Measurements from ENCODE around the gene TBC1D5.

DNA sequence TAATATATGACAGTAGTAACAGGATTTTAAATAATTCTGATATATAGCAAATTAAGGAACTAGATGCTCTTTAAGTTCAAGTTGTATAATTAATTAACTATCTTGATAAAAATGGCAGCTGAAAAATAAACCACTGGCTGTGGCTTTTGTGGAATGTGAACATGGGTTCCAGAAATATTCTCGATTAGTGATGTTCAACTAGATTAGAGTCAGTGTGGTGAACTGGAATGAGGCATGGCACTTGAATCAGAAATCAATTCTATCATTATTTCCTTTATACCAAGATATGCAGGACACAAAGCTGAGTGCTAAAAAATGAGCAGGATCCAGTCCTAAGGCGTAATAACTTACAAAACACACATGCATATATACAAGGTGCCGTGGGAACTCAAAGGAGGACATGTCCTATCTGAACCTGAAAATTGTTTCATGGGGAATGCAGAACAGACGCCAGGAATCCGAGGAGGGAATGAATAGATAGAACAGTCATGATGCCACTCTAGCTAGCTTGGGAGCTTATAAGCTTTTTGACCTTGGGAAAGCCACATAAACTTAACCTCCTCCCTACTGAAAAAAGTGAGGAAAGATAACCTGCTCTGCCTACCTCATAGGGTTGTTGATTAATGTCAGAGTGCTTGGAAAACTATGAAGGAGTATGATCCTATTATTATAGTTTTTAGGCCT, 455.3 kb downstream of the TBC1D5 start:
- TF ChIP-seq EZH2 (IDR thresholded peaks at IDR 0.05) (no peak), EZH2phosphoT487 (IDR thresholded peaks at IDR 0.05) (no peak)
- TF ChIP-seq, protein P1, sequence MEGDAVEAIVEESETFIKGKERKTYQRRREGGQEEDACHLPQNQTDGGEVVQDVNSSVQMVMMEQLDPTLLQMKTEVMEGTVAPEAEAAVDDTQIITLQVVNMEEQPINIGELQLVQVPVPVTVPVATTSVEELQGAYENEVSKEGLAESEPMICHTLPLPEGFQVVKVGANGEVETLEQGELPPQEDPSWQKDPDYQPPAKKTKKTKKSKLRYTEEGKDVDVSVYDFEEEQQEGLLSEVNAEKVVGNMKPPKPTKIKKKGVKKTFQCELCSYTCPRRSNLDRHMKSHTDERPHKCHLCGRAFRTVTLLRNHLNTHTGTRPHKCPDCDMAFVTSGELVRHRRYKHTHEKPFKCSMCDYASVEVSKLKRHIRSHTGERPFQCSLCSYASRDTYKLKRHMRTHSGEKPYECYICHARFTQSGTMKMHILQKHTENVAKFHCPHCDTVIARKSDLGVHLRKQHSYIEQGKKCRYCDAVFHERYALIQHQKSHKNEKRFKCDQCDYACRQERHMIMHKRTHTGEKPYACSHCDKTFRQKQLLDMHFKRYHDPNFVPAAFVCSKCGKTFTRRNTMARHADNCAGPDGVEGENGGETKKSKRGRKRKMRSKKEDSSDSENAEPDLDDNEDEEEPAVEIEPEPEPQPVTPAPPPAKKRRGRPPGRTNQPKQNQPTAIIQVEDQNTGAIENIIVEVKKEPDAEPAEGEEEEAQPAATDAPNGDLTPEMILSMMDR (IDR thresholded peaks at IDR 0.05): no peak

Measured in neural progenitor cell (in vitro differentiated cells).